ENCODE data around the gene ULK4.

DNA sequence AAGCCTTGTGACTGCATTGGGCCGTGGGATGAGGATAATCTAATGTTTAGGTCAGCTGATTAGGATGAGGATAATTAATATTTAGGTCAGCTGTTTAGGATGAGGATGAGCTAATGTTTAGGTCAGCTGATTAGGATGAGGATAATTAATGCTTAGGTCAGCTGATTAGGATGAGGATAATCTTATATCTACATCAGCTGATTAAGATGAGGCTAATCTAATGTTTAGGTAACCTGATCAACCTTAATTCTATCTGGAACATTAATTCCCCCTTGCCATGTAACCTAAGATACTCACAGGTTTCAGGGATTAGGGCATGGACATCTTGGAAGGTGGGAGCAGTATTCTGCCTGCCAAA is 362.8 kb downstream of the ULK4 start:
- TF ChIP-seq CTCF (IDR thresholded peaks at IDR 0.05) = no peak
- no peak for TF ChIP-seq POLR2A (IDR thresholded peaks at IDR 0.05)
